ENCODE results near the gene POPDC3. TPM values are rescaled to one million over a fixed set of nuclear protein-coding genes. Genes with fewer than 3 reads are reported as not detected.

The POPDC3 gene, protein sequence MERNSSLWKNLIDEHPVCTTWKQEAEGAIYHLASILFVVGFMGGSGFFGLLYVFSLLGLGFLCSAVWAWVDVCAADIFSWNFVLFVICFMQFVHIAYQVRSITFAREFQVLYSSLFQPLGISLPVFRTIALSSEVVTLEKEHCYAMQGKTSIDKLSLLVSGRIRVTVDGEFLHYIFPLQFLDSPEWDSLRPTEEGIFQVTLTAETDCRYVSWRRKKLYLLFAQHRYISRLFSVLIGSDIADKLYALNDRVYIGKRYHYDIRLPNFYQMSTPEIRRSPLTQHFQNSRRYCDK
- total RNA-seq (2021; ENCODE audit: unreplicated experiment), result 29.2 TPM
- polyA plus RNA-seq (2012; ENCODE audit: insufficient read length), result 20.2 TPM
- percentile 73 among the genes with signal in this experiment for Bru-seq, nascent RNA
- BruChase-seq, experiment 1, labeled RNA remaining after a 2-hour chase, result percentile 56 among the genes with signal in this experiment
- percentile 62 among the genes with signal in this experiment for BruChase-seq, experiment 2, labeled RNA remaining after a 6-hour chase
- long read RNA-seq, transcript POPDC3-201 (4 exons, 1,345 nt), result minor isoform, 5 of 33 reads
- long read RNA-seq, transcript POPDC3-203 (4 exons, 1,029 nt), result major isoform, 17 of 33 reads
- long read RNA-seq, partial matches to known transcripts, result 1 of 33 reads
- long read RNA-seq, other reads (novel, unspliced or antisense), result 10 of 33 reads

DNA sequence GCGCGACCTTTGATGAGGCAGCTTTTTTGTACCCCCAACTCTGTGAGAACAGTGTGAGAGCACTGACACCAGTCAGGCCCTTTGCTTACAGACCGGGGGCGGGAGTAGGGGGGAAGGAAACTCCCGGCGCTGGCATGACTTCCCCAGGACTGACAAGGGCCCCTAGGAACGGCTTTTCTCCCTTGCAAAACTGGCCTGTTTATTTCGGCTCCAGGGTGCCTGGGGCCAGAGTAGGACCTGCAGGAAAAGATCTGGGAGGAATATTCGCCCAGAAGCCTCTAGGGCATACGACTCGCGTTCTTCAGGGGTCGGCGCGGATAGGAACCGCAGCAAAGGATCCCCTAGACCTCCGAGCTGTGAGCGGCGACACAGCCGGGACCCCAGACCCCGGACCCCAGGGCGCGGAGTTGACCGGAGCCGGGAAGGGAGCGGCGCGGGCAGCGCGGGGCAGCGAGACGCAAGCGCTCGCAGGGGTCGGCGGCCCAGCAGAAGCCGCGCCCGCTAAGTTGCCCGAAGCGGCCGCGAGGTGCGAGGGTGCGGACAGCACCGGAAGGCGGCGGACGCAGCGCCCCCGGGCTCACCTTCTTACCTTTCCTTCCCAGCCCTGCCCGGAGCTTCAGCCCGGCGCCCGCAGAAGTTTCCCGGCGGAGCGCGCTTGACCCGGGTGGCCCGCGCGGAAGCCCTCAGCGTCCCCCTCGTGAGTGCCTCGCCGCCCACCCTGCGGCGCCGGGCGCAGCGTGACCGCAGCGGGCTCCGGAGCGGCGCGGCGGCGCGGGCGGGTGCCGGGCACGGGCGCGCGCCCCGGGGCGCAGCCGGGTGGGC is at the start of gene POPDC3:
TSS of gene POPDC3 (minus strand) at position 771 of the 822 bp plus-strand sequence. CDS start 18,105 bp downstream, outside the sequence.
- peak within 1 kb of the TSS; percentile 66 to 67 for H3K4me3 ChIP-seq (ENCODE audit: low read depth in 2 of 2, low read length in 2 of 2)
- intact Hi-C loops (cut with micrococcal nuclease; ENCODE audit: unreplicated experiment) (no loop called here), in situ Hi-C loops (cut with HindIII; ENCODE audit: low pct_unique_long_range_greater_than_20kb, low sequenced_read_pairs) (no loop called here)
- H3K36me3 ChIP-seq (ENCODE audit: control insufficient read depth, insufficient read depth, low read length), result no peaks in the 10 kb centered on the region
- CTCF ChIA-PET, result no interaction called here
- ATAC-seq (peak; percentile 80), DNase-seq (ENCODE audit: low read depth, low spot score) (no peak)
- no peaks in the 10 kb centered on the region for H3K27me3 ChIP-seq (ENCODE audit: control insufficient read depth, insufficient read depth, low read length)
- peaks cover 44% of the 10 kb centered on the region for H3K4me1 ChIP-seq (ENCODE audit: control insufficient read depth, insufficient read depth, low read length)
- H3K9me3 ChIP-seq (ENCODE audit: control insufficient read depth, insufficient read depth, low read depth, low read length), result no peaks in the 10 kb centered on the region
- BruUV-seq (replicated peaks), result no TSS peak
- peak within 1 kb of the TSS; percentile 84 for H3K27ac ChIP-seq (ENCODE audit: low read length)
- POLR2A ChIA-PET, result no interaction called here
- TF ChIP-seq CTCF (IDR thresholded peaks at IDR 0.05) (no peak), TCF7L2 (IDR thresholded peaks at IDR 0.05; ENCODE audit: low read depth, low read length) (peak; percentile 42; the same call in 1 of the 2 replicates), POLR2AphosphoS5 (IDR thresholded peaks at IDR 0.05; ENCODE audit: low read depth, low read length) (no peak), REST (IDR thresholded peaks at IDR 0.05; ENCODE audit: insufficient read depth in 1 of 2, low read depth in 2 of 2, low read length in 1 of 2) (no peak), SIN3A (IDR thresholded peaks at IDR 0.05; ENCODE audit: borderline replicate concordance, insufficient read depth, low read depth, low read length) (0 out of 2 replicates have a peak, but pooled peaks have one; percentile 38)

- BruUV-seq (replicated peaks), result no TSS peak
- H3K36me3 ChIP-seq (ENCODE audit: control insufficient read depth, insufficient read depth, low read length), result no peaks in the 10 kb centered on the region
- ChIA-PET CTCF (no interaction called here), POLR2A (no interaction called here)
- no peak for ATAC-seq
- TF ChIP-seq TCF7L2 (IDR thresholded peaks at IDR 0.05; ENCODE audit: low read depth, low read length), result no peak
- no peak for TF ChIP-seq REST (IDR thresholded peaks at IDR 0.05; ENCODE audit: insufficient read depth in 1 of 2, low read depth in 2 of 2, low read length in 1 of 2)
- no peak for TF ChIP-seq CTCF (IDR thresholded peaks at IDR 0.05)
- TF ChIP-seq POLR2AphosphoS5 (IDR thresholded peaks at IDR 0.05; ENCODE audit: low read depth, low read length), result no peak
- no peak for TF ChIP-seq SIN3A (IDR thresholded peaks at IDR 0.05; ENCODE audit: borderline replicate concordance, insufficient read depth, low read depth, low read length)
- H3K27ac ChIP-seq (ENCODE audit: low read length), result no peak overlapping the region
- no peaks in the 10 kb centered on the region for H3K27me3 ChIP-seq (ENCODE audit: control insufficient read depth, insufficient read depth, low read length)
- DNase-seq (ENCODE audit: low read depth, low spot score), result no peak
- in situ Hi-C loops (cut with HindIII; ENCODE audit: low pct_unique_long_range_greater_than_20kb, low sequenced_read_pairs) (no loop called here), intact Hi-C loops (cut with micrococcal nuclease; ENCODE audit: unreplicated experiment) (no loop called here)
- H3K4me1 ChIP-seq (ENCODE audit: control insufficient read depth, insufficient read depth, low read length), result no peaks in the 10 kb centered on the region
- H3K4me3 ChIP-seq (ENCODE audit: low read depth in 2 of 2, low read length in 2 of 2), result no peak overlapping the region
- no peaks in the 10 kb centered on the region for H3K9me3 ChIP-seq (ENCODE audit: control insufficient read depth, insufficient read depth, low read depth, low read length)
These were observed 47.5 kb upstream of the POPDC3 start for GRCh38 chr6:105227295-105227767.

Measured in Panc1 (cell line).